ENCODE measurements around the gene KLK4.
"Not testable (repeated sequence)": the region's sequence is repeated elsewhere in the genome, so short reads cannot be mapped to it uniquely, and the experiment has no call there.

KLK4 gene

DNA sequence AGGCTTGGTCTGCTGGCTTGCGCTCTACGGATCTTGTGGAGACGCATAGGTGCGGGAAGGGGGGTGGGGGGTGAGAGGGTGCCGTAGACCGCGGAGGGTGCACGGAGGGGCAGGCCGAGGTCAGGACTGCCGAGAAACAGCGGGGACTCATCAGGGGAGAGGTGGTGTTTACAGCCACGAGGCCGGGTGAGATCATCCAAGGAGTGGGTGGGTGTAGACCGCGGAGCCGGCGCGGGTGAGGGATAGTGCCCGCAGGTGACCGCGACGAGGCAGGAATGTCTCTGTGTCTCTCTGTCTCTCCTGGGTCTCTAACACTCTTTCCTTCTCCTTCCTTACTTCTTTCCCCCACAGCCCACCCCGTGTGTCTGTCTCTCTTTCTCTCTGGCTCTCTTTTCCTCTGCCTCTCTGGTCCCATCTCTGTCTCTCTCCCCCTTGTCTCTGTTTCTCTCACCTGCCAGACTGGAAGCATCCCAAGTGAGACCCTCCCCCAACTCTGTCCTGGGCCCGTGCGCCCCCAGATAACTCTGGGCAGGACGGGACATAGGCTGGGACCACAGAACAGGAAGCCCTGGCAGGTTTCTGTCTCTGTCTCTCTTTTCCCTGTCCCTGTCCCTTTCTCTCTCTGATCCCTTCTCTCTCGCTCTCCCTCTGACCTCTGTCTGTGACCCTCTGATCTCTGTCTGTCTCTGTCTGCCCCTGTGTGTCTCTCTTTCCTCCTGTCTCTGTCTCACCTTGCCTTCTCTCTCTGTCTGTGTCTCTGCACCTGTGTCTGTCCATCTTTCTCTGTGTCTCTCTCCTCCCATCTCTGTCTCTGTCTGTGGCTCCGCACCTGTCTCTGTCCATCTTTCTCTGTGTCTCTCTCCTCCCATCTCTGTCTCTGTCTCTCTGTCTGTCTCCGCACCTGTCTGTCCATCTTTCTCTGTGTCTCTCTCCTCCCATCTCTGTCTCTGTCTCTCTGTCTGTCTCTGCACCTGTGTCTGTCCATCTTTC is 1.8 kb upstream of the KLK4 start:
- DNase-seq (ENCODE audit: low read depth in 3 of 3), result peak in 1 of 3 experiments; percentile 18

DNA sequence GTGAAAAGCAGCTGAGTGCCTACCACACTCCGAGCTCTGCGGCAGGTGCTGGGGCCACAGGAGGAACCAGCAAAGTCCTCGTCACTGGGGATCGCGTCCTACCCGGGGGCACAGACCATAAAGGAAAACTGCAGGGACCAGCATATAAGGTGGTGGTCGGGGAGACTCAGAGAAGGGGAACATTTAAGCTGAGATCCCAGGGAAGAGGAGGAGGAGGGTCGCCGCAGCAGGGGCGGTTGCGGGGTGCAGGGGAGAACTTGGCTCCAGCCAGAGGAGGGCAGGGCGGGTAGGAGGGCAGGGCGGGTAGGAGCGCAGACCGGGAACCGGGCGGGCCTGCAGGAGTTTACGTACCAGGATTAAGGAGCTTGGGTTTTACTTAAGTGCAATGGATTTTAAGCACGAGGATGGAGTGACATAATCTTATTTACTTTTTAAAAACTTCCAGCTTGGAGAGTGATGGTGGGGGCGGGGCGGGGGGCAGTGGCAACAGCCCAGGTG is 956 bp upstream of the KLK4 start:
- DNase-seq (ENCODE audit: low read depth in 3 of 3), result no peak

GRCh38 chr19:50910722-50911121 is 473 bp downstream of the KLK4 start:
- no peak for DNase-seq (ENCODE audit: low read depth in 3 of 3)

GRCh38 chr19:50909240-50910070 is 1.7 kb downstream of the KLK4 start:
- peak in 1 of 3 experiments; percentile 51 for DNase-seq (ENCODE audit: low read depth in 3 of 3)

- DNase-seq (ENCODE audit: low read depth in 3 of 3), result no peak
These were observed 2.9 kb downstream of the KLK4 start for GRCh38 chr19:50908336-50908735.

DNA sequence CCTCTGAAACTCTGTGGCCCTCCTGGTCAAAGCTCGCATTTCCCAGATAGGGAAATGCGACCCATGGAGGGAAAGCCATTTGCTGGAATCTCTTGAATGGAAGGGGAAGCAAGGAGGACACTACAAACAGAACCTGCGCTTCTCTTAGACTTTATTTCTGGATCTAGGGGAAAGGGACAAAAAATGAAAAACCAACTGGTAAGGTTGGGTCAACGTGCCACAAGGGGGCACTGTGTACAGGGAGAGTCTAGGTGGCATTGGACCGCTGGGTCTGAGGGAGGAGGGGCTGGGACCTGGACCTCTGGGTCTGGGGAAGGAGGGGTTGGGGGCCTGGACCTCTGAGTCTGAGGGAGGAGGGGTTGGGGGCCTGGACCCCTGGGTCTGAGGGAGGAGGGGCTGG is 5.0 kb downstream of the KLK4 start:
- DNase-seq (ENCODE audit: low read depth in 3 of 3), result peak in 1 of 3 experiments; percentile 31

GRCh38 chr19:50902640-50903039 is 8.6 kb downstream of the KLK4 start:
- no peak for DNase-seq (ENCODE audit: low read depth in 3 of 3)

DNA sequence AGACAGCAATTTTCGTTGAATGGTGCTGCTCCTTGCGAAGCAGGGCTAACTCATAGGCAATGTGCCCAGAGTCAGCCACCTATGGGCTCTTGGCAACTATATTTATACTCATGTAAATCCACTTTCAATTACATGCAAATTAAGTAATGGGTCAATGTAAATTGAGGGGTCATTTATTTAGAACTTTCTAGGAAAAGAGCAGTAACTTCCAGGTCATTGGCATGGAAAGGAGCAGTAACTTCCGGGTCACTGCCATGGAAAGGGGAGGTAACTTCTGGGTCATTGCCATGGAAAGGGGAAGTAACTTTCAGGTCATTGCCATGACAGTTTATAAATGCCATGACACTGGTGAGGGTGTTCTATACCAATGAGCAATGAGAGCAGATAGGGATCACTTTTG is 11.6 kb downstream of the KLK4 start:
- no peak for DNase-seq (ENCODE audit: low read depth in 3 of 3)

- DNase-seq (ENCODE audit: low read depth in 3 of 3), result no peak
These were observed 13.2 kb downstream of the KLK4 start for GRCh38 chr19:50898018-50898417.

GRCh38 chr19:50897612-50898011 is 13.6 kb downstream of the KLK4 start:
- no peak for DNase-seq (ENCODE audit: low read depth in 3 of 3)

GRCh38 chr19:50897191-50897607 is 14.0 kb downstream of the KLK4 start:
- DNase-seq (ENCODE audit: low read depth in 3 of 3), result no peak

- DNase-seq (ENCODE audit: low read depth in 3 of 3), result no peak
These were observed 14.5 kb downstream of the KLK4 start for GRCh38 chr19:50896591-50897190.

DNA sequence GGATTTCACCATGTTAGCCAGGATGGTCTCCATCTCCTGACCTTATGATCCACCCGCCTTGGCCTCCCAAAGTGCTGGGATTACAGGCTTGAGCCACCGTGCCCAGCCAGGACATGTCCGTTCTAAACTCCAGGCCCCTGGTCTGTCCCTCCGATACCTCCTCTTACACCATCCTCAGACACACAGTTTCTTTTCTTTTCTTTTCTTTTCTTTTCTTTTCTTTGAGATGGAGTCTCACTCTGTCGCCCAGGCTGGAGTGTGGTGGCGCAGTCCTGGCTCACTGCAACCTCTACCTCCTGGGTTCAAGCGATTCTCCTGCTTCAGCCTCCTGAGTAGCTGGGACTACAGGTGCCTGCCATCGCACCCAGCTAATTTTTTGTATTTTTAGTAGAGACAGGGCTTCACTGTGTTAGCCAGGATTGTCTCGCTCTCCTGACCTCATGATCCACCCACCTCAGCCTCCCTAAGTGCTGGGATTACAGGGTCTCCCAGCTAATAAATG is 15.1 kb downstream of the KLK4 start:
- DNase-seq (ENCODE audit: low read depth in 3 of 3), result not testable (repeated sequence)

- no peak for DNase-seq (ENCODE audit: low read depth in 3 of 3)
These were observed 16.5 kb downstream of the KLK4 start for GRCh38 chr19:50894478-50895356.

- no peak for DNase-seq (ENCODE audit: low read depth in 3 of 3)
These were observed 18.0 kb downstream of the KLK4 start for GRCh38 chr19:50893047-50893736.

- DNase-seq (ENCODE audit: low read depth in 3 of 3), result no peak
These were observed 20.0 kb downstream of the KLK4 start for GRCh38 chr19:50891253-50891625.

DNA sequence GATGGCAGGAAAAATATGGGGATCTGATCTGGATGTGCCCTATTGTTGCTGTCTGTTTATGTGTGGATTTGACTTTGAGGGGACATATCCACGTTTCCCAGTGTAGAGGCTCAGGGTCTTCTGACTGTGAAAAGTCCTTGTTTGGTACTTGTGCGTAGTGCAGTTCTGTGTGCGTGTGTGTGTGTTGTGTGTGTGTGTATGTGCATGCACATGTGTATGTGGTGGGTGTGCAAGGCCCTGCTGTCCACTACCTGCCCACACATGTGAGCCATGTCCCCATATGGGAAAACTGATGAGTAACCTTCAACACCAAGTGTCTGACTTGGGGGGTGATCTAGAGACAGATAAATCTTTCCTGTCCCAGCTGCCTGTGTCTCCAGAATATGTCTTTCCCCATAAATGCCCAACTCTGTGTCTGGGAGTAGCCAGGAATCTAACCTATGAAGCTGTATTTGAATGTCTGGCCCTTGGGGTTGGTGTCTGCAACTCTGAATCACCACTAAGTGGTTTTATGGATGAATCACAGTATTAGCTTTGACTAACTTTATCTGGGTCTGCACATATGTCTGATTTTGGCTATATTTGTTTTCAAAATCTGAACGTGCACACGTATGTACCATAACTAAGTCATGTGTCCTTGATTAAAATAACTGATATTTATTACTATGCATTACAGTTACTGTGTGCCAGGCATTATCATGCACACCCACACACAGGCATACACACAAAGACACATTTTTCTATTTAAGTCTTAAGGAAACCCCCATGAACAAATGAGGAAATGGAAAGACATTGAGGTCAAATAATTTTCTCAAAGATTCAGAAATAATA is 20.6 kb downstream of the KLK4 start:
- DNase-seq (ENCODE audit: low read depth in 3 of 3), result no peak

- no peak for DNase-seq (ENCODE audit: low read depth in 3 of 3)
These were observed 21.6 kb downstream of the KLK4 start for GRCh38 chr19:50889638-50890037.

GRCh38 chr19:50882188-50882587 is 29.0 kb downstream of the KLK4 start:
- DNase-seq (ENCODE audit: low read depth in 3 of 3), result no peak

Measured in stimulated activated CD4-positive, alpha-beta T cell treated with anti-CD3 and anti-CD28 coated beads, TNF-alpha, amount 100 ng/mL, for 24 hours (primary cell).